Activated CD4-positive, alpha-beta T cell treated with anti-CD3 and anti-CD28 coated beads, Interleukin-2, amount 50 U/mL, for 16 hours (primary cell): ENCODE results near the gene PTPRT.

Source experiments
- DNase-seq: peaks from one replicate; pipeline ENCODE4 v3.0.0-alpha.2; 2020

PTPRT gene

GRCh38 chr20:42432496-42433334 lies 757.0 kb downstream of the PTPRT start:
- DNase-seq = no peak

- DNase-seq = no peak
Measured at GRCh38 chr20:42430598-42430997, 759.1 kb downstream of the PTPRT start.

GRCh38 chr20:42429761-42430458 lies 759.8 kb downstream of the PTPRT start:
- no peak for DNase-seq

- no peak for DNase-seq
Measured at GRCh38 chr20:42419814-42420532, 769.7 kb downstream of the PTPRT start.

GRCh38 chr20:42406826-42407225 lies 782.9 kb downstream of the PTPRT start:
- DNase-seq = no peak

GRCh38 chr20:42402455-42402854 lies 787.3 kb downstream of the PTPRT start:
- DNase-seq = no peak

- no peak for DNase-seq
Measured at GRCh38 chr20:42401613-42402012, 788.1 kb downstream of the PTPRT start.

GRCh38 chr20:42399802-42400201 lies 789.9 kb downstream of the PTPRT start:
- DNase-seq = no peak

GRCh38 chr20:42392442-42392841 lies 797.3 kb downstream of the PTPRT start:
- DNase-seq = no peak

GRCh38 chr20:42391807-42392206 lies 797.9 kb downstream of the PTPRT start:
- no peak for DNase-seq

GRCh38 chr20:42380287-42380686 lies 809.4 kb downstream of the PTPRT start:
- DNase-seq = no peak

GRCh38 chr20:42379385-42379784 lies 810.3 kb downstream of the PTPRT start:
- DNase-seq = no peak

GRCh38 chr20:42378826-42379225 lies 810.9 kb downstream of the PTPRT start:
- DNase-seq = no peak

- DNase-seq = no peak
Measured at GRCh38 chr20:42376131-42376530, 813.6 kb downstream of the PTPRT start.

GRCh38 chr20:42373049-42373448 lies 816.7 kb downstream of the PTPRT start:
- no peak for DNase-seq

GRCh38 chr20:42370075-42370474 lies 819.6 kb downstream of the PTPRT start:
- no peak for DNase-seq

GRCh38 chr20:42368910-42369309 lies 820.8 kb downstream of the PTPRT start:
- DNase-seq = no peak

GRCh38 chr20:42366626-42367025 lies 823.1 kb downstream of the PTPRT start:
- DNase-seq = no peak

- no peak for DNase-seq
Measured at GRCh38 chr20:42364446-42364845, 825.3 kb downstream of the PTPRT start.

- DNase-seq = no peak
Measured at GRCh38 chr20:42361402-42361970, 828.2 kb downstream of the PTPRT start.

- no peak for DNase-seq
Measured at GRCh38 chr20:42360621-42361020, 829.1 kb downstream of the PTPRT start.

- no peak for DNase-seq
Measured at GRCh38 chr20:42359617-42360016, 830.1 kb downstream of the PTPRT start.

GRCh38 chr20:42352096-42352495 lies 837.6 kb downstream of the PTPRT start:
- no peak for DNase-seq
